ENCODE measurements around the gene CYP2D6. TPM values are rescaled to one million over a fixed set of nuclear protein-coding genes. Genes with fewer than 3 reads are reported as not detected.
"Not testable (repeated sequence)": the region's sequence is repeated elsewhere in the genome, so short reads cannot be mapped to it uniquely, and the experiment has no call there.

The CYP2D6 gene
- total and polyA plus RNA-seq, 2 experiments from 2014 or later, result 3.8 to 6.1 TPM

- H3K4me1 ChIP-seq (ENCODE audit: insufficient read depth), result no peaks in the 10 kb centered on the region
- no peaks in the 10 kb centered on the region for H4K20me1 ChIP-seq (ENCODE audit: insufficient read depth, poor library complexity, severe bottlenecking)
- TF ChIP-seq CTCF (IDR thresholded peaks at IDR 0.05; ENCODE audit: poor library complexity) (no peak), EZH2 (IDR thresholded peaks at IDR 0.05; ENCODE audit: borderline replicate concordance) (no peak), EZH2phosphoT487 (IDR thresholded peaks at IDR 0.05; ENCODE audit: low read depth, severe bottlenecking, unreplicated experiment) (no peak)
- H3K36me3 ChIP-seq (replicated peaks; ENCODE audit: insufficient read depth, low read depth), result no peaks in the 10 kb centered on the region
- H3K79me2 ChIP-seq, result no peaks in the 10 kb centered on the region
- no peaks in the 10 kb centered on the region for H3K9me3 ChIP-seq (ENCODE audit: low read depth)
- no peak overlapping the region for H3K27ac ChIP-seq
- H3K4me3 ChIP-seq, result no peak overlapping the region
- no peak overlapping the region for H3K4me2 ChIP-seq
- no peak for DNase-seq (ENCODE audit: low spot score)
- no peaks in the 10 kb centered on the region for H3K9me2 ChIP-seq (replicated peaks; ENCODE audit: insufficient read depth)
- H2AFZ ChIP-seq, result no peak overlapping the region
- no peaks in the 10 kb centered on the region for H3K27me3 ChIP-seq
- 98% methylated on average over 2 of the region's 2 CpGs for WGBS (ENCODE audit: low lambda C conversion rate, missing lambda C conversion rate)
These were observed 8.4 kb upstream of the CYP2D6 start for GRCh38 chr22:42138972-42139371.

- no peaks in the 10 kb centered on the region for H3K9me3 ChIP-seq (ENCODE audit: low read depth)
- H3K4me3 ChIP-seq, result no peak overlapping the region
- no peaks in the 10 kb centered on the region for H3K4me1 ChIP-seq (ENCODE audit: insufficient read depth)
- 90% methylated on average over 31 of the region's 31 CpGs for WGBS (ENCODE audit: low lambda C conversion rate, missing lambda C conversion rate)
- TF ChIP-seq EZH2phosphoT487 (IDR thresholded peaks at IDR 0.05; ENCODE audit: low read depth, severe bottlenecking, unreplicated experiment) (no peak), CTCF (IDR thresholded peaks at IDR 0.05; ENCODE audit: poor library complexity) (no peak), EZH2 (IDR thresholded peaks at IDR 0.05; ENCODE audit: borderline replicate concordance) (no peak)
- no peaks in the 10 kb centered on the region for H3K36me3 ChIP-seq (replicated peaks; ENCODE audit: insufficient read depth, low read depth)
- no peaks in the 10 kb centered on the region for H4K20me1 ChIP-seq (ENCODE audit: insufficient read depth, poor library complexity, severe bottlenecking)
- H3K27ac ChIP-seq, result no peak overlapping the region
- no peaks in the 10 kb centered on the region for H3K79me2 ChIP-seq
- H3K27me3 ChIP-seq, result no peaks in the 10 kb centered on the region
- DNase-seq (ENCODE audit: low spot score), result no peak
- H3K4me2 ChIP-seq, result no peak overlapping the region
- no peaks in the 10 kb centered on the region for H3K9me2 ChIP-seq (replicated peaks; ENCODE audit: insufficient read depth)
- H2AFZ ChIP-seq, result no peak overlapping the region
These were observed 7.6 kb upstream of the CYP2D6 start for GRCh38 chr22:42138122-42138770.

GRCh38 chr22:42135688-42136087, 5.1 kb upstream of the CYP2D6 start:
- H3K9me3 ChIP-seq (ENCODE audit: low read depth); H3K27ac ChIP-seq; H3K79me2 ChIP-seq; H3K4me2 ChIP-seq; DNase-seq (ENCODE audit: low spot score); H3K27me3 ChIP-seq; H2AFZ ChIP-seq; H3K36me3 ChIP-seq (replicated peaks; ENCODE audit: insufficient read depth, low read depth); H4K20me1 ChIP-seq (ENCODE audit: insufficient read depth, poor library complexity, severe bottlenecking); H3K4me1 ChIP-seq (ENCODE audit: insufficient read depth); H3K4me3 ChIP-seq; H3K9me2 ChIP-seq (replicated peaks; ENCODE audit: insufficient read depth): not testable (repeated sequence)
- WGBS (ENCODE audit: low lambda C conversion rate, missing lambda C conversion rate), result no CpG with 5 or more reads among the region's 4 CpGs

- no peak for DNase-seq (ENCODE audit: low spot score)
- Histone ChIP-seq H3K79me2 (no peaks in the 10 kb centered on the region), H4K20me1 (ENCODE audit: insufficient read depth, poor library complexity, severe bottlenecking) (no peaks in the 10 kb centered on the region), H3K9me2 (replicated peaks; ENCODE audit: insufficient read depth) (no peaks in the 10 kb centered on the region), H3K4me3 (no peak overlapping the region), H3K27ac (no peak overlapping the region), H3K27me3 (no peaks in the 10 kb centered on the region), H3K9me3 (ENCODE audit: low read depth) (no peaks in the 10 kb centered on the region), H3K4me2 (no peak overlapping the region), H2AFZ (no peak overlapping the region), H3K36me3 (replicated peaks; ENCODE audit: insufficient read depth, low read depth) (no peaks in the 10 kb centered on the region), H3K4me1 (ENCODE audit: insufficient read depth) (no peaks in the 10 kb centered on the region)
- WGBS (ENCODE audit: low lambda C conversion rate, missing lambda C conversion rate), result 91% methylated on average over 24 of the region's 24 CpGs
- TF ChIP-seq CTCF (IDR thresholded peaks at IDR 0.05; ENCODE audit: poor library complexity) (no peak), EZH2 (IDR thresholded peaks at IDR 0.05; ENCODE audit: borderline replicate concordance) (no peak), EZH2phosphoT487 (IDR thresholded peaks at IDR 0.05; ENCODE audit: low read depth, severe bottlenecking, unreplicated experiment) (no peak)
These were observed 3.8 kb upstream of the CYP2D6 start for GRCh38 chr22:42134100-42135020.

Measured in hepatocyte (in vitro differentiated cells).